ENCODE measurements around the gene ING3.

- no peak for TF ChIP-seq POLR2AphosphoS5 (IDR thresholded peaks at IDR 0.05)
- TF ChIP-seq CTCF (IDR thresholded peaks at IDR 0.05; ENCODE audit: poor library complexity, severe bottlenecking): no peak
Observed at GRCh38 chr7:120925392-120925791, 25.2 kb upstream of the ING3 start.

All from neural cell (in vitro differentiated cells).